RWPE2 (cell line): ENCODE data around the gene RNF130.
A peak's percentile ranks its signal among the peaks of the same experiment; 100 is the strongest.

Source experiments
- ATAC-seq: fragments of 200-7000 bp; cut with Tn5 transposase; 3 replicates; pipeline ENCODE4 v1.9.1; 2021; ENCODE audit warnings: low read depth
- DNase-seq: peaks from one replicate; pipeline ENCODE4 v3.0.0-alpha.2; 2020; ENCODE audit warnings: low spot score
- H3K27ac ChIP-seq: fragments of 450-650 bp; 2 replicates; pipeline ENCODE4 v1.5.1; 2017; ENCODE audit warnings: mild to moderate bottlenecking; ENCODE audit not compliant: poor library complexity, severe bottlenecking
- H3K27me3 ChIP-seq: fragments of 250-450 bp; sonication (Bioruptor Pico); 2 replicates; pipeline ENCODE4 v1.5.1; 2021; ENCODE audit warnings: mild to moderate bottlenecking, moderate library complexity; ENCODE audit not compliant: insufficient read depth, poor library complexity, severe bottlenecking
- H3K36me3 ChIP-seq: fragments of 250-450 bp; sonication (Bioruptor Pico); 2 replicates; pipeline ENCODE4 v1.5.1; 2020; ENCODE audit warnings: low read depth, mild to moderate bottlenecking, moderate library complexity
- H3K4me1 ChIP-seq: fragments of 250-450 bp; sonication (Bioruptor Pico); 2 replicates; pipeline ENCODE4 v1.5.1; 2021; ENCODE audit warnings: mild to moderate bottlenecking, moderate library complexity; ENCODE audit not compliant: insufficient read depth, poor library complexity, severe bottlenecking
- H3K4me3 ChIP-seq: fragments of 250-450 bp; sonication (Bioruptor Pico); 2 replicates; pipeline ENCODE4 v1.5.1; 2021; ENCODE audit warnings: mild to moderate bottlenecking, moderate library complexity; ENCODE audit not compliant: severe bottlenecking
- H3K9me3 ChIP-seq: fragments of 250-450 bp; sonication (Bioruptor Pico); 2 replicates; pipeline ENCODE4 v1.5.1; 2021; ENCODE audit warnings: mild to moderate bottlenecking, moderate library complexity; ENCODE audit not compliant: severe bottlenecking
- TF ChIP-seq, protein P1 (sequence below): fragments of 450-650 bp; IDR thresholded peaks from one replicate; pipeline ENCODE4 v1.5.1; 2017; ENCODE audit warnings: mild to moderate bottlenecking, moderate library complexity; ENCODE audit not compliant: poor library complexity, severe bottlenecking

Gene RNF130

DNA sequence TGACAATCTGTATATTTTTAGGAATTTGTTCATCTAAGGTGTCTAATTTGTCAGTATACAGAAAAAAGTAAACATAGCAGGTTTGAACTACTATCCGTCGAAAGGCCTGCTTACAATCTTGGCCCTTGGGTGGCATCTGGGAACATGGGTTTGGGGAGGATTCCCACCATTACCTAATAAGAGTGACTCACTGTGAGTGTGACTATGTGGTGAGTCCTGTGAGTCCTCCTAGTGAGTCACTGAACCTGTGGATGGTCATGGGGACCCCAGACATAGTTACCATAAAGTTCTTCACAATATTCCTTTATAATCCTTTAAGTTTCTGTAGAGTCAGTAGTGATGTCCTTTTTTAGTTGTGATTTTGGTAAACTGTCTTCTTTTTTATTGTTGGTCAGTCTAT, 37.0 kb downstream of the RNF130 start:
- no peak for DNase-seq
- Histone ChIP-seq H3K27ac (no peak overlapping the region), H3K36me3 (peaks cover 10% of the 10 kb centered on the region), H3K27me3 (no peaks in the 10 kb centered on the region), H3K4me3 (no peak overlapping the region), H3K9me3 (peaks cover 11% of the 10 kb centered on the region), H3K4me1 (no peaks in the 10 kb centered on the region)
- TF ChIP-seq, protein P1, sequence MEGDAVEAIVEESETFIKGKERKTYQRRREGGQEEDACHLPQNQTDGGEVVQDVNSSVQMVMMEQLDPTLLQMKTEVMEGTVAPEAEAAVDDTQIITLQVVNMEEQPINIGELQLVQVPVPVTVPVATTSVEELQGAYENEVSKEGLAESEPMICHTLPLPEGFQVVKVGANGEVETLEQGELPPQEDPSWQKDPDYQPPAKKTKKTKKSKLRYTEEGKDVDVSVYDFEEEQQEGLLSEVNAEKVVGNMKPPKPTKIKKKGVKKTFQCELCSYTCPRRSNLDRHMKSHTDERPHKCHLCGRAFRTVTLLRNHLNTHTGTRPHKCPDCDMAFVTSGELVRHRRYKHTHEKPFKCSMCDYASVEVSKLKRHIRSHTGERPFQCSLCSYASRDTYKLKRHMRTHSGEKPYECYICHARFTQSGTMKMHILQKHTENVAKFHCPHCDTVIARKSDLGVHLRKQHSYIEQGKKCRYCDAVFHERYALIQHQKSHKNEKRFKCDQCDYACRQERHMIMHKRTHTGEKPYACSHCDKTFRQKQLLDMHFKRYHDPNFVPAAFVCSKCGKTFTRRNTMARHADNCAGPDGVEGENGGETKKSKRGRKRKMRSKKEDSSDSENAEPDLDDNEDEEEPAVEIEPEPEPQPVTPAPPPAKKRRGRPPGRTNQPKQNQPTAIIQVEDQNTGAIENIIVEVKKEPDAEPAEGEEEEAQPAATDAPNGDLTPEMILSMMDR = no peak
- no peak; the same call in 2 of the 3 replicates for ATAC-seq

DNA sequence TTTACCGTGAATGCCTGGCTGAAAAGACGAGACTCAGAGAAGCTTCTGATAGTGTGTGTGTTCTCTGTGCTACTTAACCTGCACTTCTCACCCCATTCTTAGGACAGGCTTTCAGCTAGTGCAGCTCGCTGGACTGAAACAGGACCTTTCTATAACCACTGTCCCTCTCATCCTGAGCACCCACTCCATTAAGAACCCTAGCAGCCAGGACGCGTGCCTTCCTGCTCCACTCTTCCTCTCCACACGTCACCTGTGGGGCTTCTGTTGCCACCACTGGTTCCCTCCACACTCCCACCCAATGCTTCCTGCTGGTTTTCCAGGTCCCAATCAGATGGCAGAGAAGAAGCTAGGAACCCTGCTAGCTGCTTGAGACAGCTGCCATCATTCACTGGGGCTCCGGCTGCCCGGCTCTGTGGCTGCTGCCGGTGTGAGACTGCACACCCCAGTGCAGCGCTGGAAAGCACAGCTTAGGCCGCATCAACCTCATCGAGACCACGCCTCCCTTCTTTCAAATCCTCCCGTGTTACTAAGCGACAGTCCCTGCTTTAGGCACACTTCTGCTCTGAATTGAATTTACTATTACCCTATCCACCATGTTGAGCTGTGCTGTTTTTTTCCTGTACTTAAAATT, 44.0 kb downstream of the RNF130 start:
- DNase-seq = no peak
- Histone ChIP-seq H3K4me3 (no peak overlapping the region), H3K27ac (no peak overlapping the region), H3K27me3 (no peaks in the 10 kb centered on the region), H3K36me3 (no peaks in the 10 kb centered on the region), H3K9me3 (no peaks in the 10 kb centered on the region), H3K4me1 (no peaks in the 10 kb centered on the region)
- ATAC-seq = peak; percentile 17; the same call in 1 of the 3 replicates
- TF ChIP-seq, protein P1 = no peak

GRCh38 chr5:180026734-180027458, 44.7 kb downstream of the RNF130 start:
- no peak overlapping the region for H3K4me3 ChIP-seq
- no peak for DNase-seq

DNA sequence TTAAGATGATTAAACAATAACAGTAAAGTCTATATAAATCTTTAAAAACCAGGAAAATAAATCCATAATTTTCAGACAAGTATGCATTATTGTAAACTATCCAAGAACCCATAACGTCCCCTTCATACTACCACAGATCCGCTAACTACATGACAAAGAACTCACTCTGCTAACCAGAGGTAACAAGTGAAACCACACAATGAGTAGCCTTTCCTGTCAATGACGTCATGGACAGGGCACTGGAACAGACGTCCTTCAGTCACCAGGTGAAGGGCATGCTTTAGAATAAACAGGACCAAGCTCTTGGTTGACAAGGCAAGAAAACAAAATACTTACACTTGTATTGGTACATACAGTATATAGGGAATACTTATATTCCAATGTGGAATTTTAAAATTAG, 45.2 kb downstream of the RNF130 start:
- no peaks in the 10 kb centered on the region for H3K27me3 ChIP-seq
- H3K4me3 ChIP-seq = no peak overlapping the region
- DNase-seq (no peak), ATAC-seq (peak; percentile 64; the same call in 2 of the 3 replicates)
- no peaks in the 10 kb centered on the region for H3K4me1 ChIP-seq
- H3K9me3 ChIP-seq = no peaks in the 10 kb centered on the region
- H3K27ac ChIP-seq = no peak overlapping the region
- TF ChIP-seq, protein P1 = no peak
- H3K36me3 ChIP-seq = no peaks in the 10 kb centered on the region

More at GRCh38 chr5:180026734-180027458, 44.7 kb downstream of the RNF130 start:
- peak; percentile 27; the same call in 1 of the 3 replicates for ATAC-seq
- Histone ChIP-seq H3K9me3 (no peaks in the 10 kb centered on the region), H3K27me3 (no peaks in the 10 kb centered on the region), H3K4me1 (no peaks in the 10 kb centered on the region), H3K27ac (no peak overlapping the region), H3K36me3 (no peaks in the 10 kb centered on the region)
- TF ChIP-seq, protein P1 = no peak

- Histone ChIP-seq H3K27me3 (no peaks in the 10 kb centered on the region), H3K9me3 (no peaks in the 10 kb centered on the region), H3K4me1 (no peaks in the 10 kb centered on the region), H3K27ac (no peak overlapping the region), H3K4me3 (no peak overlapping the region), H3K36me3 (no peaks in the 10 kb centered on the region)
- DNase-seq (no peak), ATAC-seq (no peak)
- TF ChIP-seq, protein P1 = no peak
These were observed 49.7 kb downstream of the RNF130 start for GRCh38 chr5:180021900-180022299.
